CD4-positive, alpha-beta T cell treated with Interferon alpha-2 for 1 hour (primary cell): ENCODE results near the gene CAMK1G.

Experiments used
- DNase-seq, 2 donors: peaks; one replicate each; pipeline ENCODE4 v3.0.0-alpha.2; 2020 to 2022

Gene CAMK1G

GRCh38 chr1:209565759-209566678 lies 17.5 kb upstream of the CAMK1G start:
- peak; percentile 69 to 79 for DNase-seq

- DNase-seq, result no peak
Observed at GRCh38 chr1:209567698-209568175, 15.8 kb upstream of the CAMK1G start.

GRCh38 chr1:209569455-209570207 lies 13.9 kb upstream of the CAMK1G start:
- peak; percentile 61 to 76 for DNase-seq

GRCh38 chr1:209570743-209571142 lies 12.8 kb upstream of the CAMK1G start:
- no peak for DNase-seq

- peak; percentile 42 to 69 for DNase-seq
Observed at GRCh38 chr1:209576392-209577197, 6.9 kb upstream of the CAMK1G start.

GRCh38 chr1:209577346-209577745 lies 6.2 kb upstream of the CAMK1G start:
- DNase-seq, result no peak

- no peak for DNase-seq
Observed at GRCh38 chr1:209580577-209580976, 2.9 kb upstream of the CAMK1G start.

- DNase-seq, result no peak
Observed at GRCh38 chr1:209584231-209584672, 738 bp downstream of the CAMK1G start.

- DNase-seq, result no peak
Observed at GRCh38 chr1:209585197-209585596, 1.7 kb downstream of the CAMK1G start.

- no peak for DNase-seq
Observed at GRCh38 chr1:209585672-209586071, 2.2 kb downstream of the CAMK1G start.

GRCh38 chr1:209586221-209586740 lies 2.8 kb downstream of the CAMK1G start:
- DNase-seq, result no peak

GRCh38 chr1:209587789-209588188 lies 4.3 kb downstream of the CAMK1G start:
- no peak for DNase-seq

- no peak for DNase-seq
Observed at GRCh38 chr1:209589440-209589839, 5.9 kb downstream of the CAMK1G start.

GRCh38 chr1:209589863-209590262 lies 6.3 kb downstream of the CAMK1G start:
- no peak for DNase-seq

GRCh38 chr1:209590405-209590804 lies 6.9 kb downstream of the CAMK1G start:
- no peak for DNase-seq

- DNase-seq, result no peak
Observed at GRCh38 chr1:209593747-209594146, 10.2 kb downstream of the CAMK1G start.

- DNase-seq, result no peak
Observed at GRCh38 chr1:209594440-209594839, 10.9 kb downstream of the CAMK1G start.

GRCh38 chr1:209595028-209595427 lies 11.5 kb downstream of the CAMK1G start:
- DNase-seq, result no peak

GRCh38 chr1:209595599-209596285 lies 12.2 kb downstream of the CAMK1G start:
- no peak for DNase-seq

GRCh38 chr1:209597499-209597898 lies 14.0 kb downstream of the CAMK1G start:
- DNase-seq, result no peak

GRCh38 chr1:209598227-209598626 lies 14.7 kb downstream of the CAMK1G start:
- no peak for DNase-seq

- no peak for DNase-seq
Observed at GRCh38 chr1:209600541-209600940, 17.0 kb downstream of the CAMK1G start.
